DMS 273 (cell line): ENCODE data around the gene NPTN.

Experiments
- DNase-seq: peaks from one replicate; lab custom pipeline; 2025; ENCODE audit not compliant: unreplicated experiment; lab: John Stamatoyannopoulos, UW

The NPTN gene

DNA sequence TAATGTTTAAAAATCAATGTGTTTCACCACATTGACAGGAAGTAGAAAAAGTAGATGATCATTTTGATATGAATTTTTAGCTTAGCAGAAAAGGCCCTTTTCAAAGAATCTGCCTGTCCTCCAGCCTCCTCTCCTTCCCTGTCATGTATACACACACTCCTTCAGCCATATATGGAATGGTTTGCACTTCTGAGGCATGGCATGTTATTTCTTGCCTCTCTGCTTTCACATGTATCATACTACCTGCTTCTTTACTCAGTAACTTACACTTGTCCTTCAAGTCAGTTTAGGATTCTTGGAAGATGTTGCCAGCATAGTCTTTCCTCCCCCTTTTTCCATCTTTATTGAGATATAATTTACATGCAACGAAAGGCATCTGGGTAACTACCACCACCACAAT lies 111.2 kb downstream of the NPTN start:
- DNase-seq, result no peak

DNA sequence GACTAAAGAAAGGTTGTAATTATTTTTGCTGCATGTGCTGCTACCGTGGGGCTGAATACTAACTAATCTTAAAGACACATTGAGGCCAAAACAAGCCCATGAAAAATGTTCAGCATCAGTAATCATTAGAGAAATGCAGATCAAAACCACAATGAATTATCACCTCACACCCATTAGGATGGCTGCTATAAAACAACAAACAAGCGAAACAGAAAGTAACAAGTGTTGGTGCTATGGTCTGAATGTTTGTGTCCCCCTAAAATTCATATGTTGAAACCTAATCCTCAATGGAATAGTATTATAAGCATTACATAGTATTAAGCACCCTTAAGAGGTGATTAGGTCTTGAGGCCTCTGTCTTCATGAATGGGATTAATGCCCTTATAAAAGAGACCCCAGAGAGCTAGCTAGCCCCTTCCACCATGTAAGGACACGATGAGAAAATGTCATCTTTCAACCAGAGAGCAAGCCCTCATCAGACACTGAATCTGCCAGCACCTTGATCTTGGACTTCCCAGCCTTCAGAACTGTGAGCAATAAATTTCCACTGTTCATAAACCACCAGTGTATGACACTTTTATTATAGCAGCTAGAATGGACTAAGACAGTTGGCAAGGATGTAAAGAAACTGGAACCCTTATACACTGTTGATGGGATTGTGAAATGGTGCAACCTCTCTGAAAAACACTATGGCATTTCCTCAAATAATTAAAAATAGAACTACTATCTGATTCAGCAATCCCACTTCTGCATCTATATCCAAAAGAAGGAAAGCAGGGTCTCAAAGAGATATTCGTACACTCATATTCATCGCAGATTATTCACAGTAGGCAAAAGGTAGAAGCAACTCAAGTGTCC lies 114.1 kb downstream of the NPTN start:
- DNase-seq, result no peak

DNA sequence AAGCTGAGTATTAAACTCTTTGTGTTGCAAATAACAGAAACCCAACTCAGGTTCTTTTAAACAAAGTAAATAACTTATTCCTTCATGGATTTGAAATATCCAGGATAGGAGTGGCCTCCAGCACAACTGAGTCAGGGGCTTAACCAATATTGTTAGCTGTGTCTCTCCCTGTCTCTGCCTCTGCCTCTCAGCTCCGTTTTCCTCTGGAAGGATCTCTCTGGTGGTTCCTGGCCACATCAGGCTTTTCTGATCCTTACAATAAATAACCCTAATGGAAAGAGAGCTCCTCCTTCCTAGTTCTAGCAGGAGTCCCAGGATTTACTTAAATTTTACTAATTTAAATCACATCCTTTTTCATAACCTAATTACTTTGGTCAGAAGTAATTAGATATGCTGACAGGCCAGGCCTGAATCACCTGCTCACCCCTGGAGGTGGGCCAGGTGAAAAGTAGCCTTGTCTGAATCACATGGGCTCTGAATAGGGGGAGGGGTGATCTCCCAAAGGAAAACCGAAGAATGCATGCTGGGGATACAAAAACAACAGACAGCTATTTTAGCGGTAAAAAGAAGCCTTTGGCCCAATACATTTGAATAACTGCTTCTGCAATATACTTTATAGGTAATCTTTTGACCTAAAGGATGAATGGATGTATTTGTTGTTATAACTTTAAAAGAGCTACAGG lies 114.9 kb downstream of the NPTN start:
- DNase-seq, result no peak

DNA sequence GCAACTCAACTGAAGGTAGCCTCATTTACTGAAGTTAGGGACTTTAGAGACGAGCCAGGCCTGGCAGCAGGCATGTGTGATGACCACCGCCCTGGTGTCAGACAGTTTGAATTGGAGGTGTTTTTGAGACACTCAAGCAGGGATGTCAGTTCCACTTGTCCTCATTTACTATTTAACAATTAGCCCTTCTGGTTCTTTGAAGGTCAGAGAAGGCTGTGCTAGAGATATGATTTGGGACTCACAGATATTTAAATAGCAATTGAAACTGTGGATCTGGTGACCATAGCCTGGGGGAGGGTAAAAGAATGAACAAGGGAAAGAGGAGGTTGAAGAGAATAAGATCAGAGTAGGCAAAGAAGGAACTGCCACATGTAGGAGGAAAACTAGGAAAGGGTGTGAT lies 115.6 kb downstream of the NPTN start:
- no peak for DNase-seq

DNA sequence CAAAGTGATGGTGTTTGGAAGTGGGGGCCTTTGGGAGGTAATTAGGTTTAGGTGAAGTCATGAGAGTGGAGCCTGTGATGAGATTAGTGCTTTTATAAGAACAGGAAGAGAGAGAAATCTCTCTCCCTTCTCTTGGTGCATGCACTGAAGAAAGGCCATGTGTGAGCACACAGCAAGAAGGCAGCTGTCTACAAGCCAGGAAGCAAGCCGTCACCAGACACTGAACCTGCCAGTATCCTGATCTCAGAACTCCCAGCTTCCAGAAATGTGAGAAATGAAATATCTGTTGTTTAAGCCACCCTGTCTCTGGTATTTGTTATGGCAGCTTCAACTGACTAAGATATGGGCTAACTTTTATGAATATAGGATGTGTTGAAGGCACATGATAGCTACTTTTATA lies 117.7 kb downstream of the NPTN start:
- no peak for DNase-seq
